Mucosa of descending colon (tissue), 3 donors: ENCODE results near the gene GNAQ. TPM values are rescaled to one million over a fixed set of nuclear protein-coding genes. Genes with fewer than 3 reads are reported as not detected.
A peak's percentile ranks its signal among the peaks of the same experiment; 100 is the strongest.

Experiments
- ATAC-seq: fragments of 200-7000 bp; cut with Tn5 transposase; one replicate; pipeline ENCODE4 v1.9.1; 2020; ENCODE audit warnings: mild to moderate bottlenecking, moderate library complexity
- DNase-seq, 3 donors: peaks; one replicate each; pipeline ENCODE4 v3.0.0-alpha.2; 2020
- H3K36me3 ChIP-seq: fragments of 200-600 bp; one replicate; pipeline ENCODE4 v1.8.0; 2021; ENCODE audit warnings: low read depth, mild to moderate bottlenecking
- H3K4me1 ChIP-seq: fragments of 200-600 bp; one replicate; pipeline ENCODE4 v1.8.0; 2021; ENCODE audit warnings: low read depth, mild to moderate bottlenecking
- H3K4me3 ChIP-seq: fragments of 200-600 bp; one replicate; pipeline ENCODE4 v1.8.0; 2021; ENCODE audit warnings: mild to moderate bottlenecking
- H3K9me3 ChIP-seq: fragments of 200-600 bp; one replicate; pipeline ENCODE4 v1.8.0; 2021; ENCODE audit warnings: mild to moderate bottlenecking
- CTCF ChIP-seq: fragments of 200-600 bp; IDR thresholded peaks from one replicate; pipeline ENCODE4 v1.8.0; 2022; ENCODE audit warnings: antibody characterized with exemption, mild to moderate bottlenecking
- intact Hi-C, 2 donors: fragments of 100-400 bp; cut with DNase I in 1 of 2; cut with micrococcal nuclease in 1 of 2; formaldehyde crosslinking; loops; one replicate each; pipeline versions ENCODE4 v1.11.0 to v1.11.1; 2022; cut with DNase I, micrococcal nuclease
- total RNA-seq, 3 donors: library from RNA; stranded (reverse); fragmentation: NEBNext Ultra II Directional in 2 of 3; extraction: Animal tissue kit (Norgen Biotek cat#: 25700) in 2 of 3; gene quantifications; one replicate each; pipeline versions ENCODE4 v1.2.1 to v1.2.4, GENCODE V29; 2021 to 2023
- donor health status: DM: no; HTN: no; CAD: no; lungs with moderate emphysema.
- donor health status: DM: no; HTN: no; CAD: no.
- donor health status: DM: no; HTN: yes; CAD: no.

GNAQ gene
- total RNA-seq, 3 donors from 2014 or later, result 95.9 to 115 (median 104) TPM

DNA sequence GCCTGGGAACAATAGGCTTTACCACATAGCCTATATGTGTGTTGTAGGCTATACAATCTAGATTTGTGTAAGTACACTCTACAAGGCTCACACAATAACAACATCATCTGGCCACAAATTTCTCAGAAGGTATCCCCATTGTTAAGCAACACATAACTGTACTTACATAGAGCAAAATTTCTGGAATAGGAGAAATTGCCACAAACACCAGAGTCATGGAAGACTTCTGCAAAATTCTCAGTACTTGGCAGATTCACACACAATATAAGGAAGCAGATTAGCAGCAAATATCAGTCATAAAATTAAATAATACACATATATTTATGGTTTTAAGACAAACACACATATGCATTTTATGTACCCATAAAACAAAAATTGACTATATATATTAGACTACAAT, 16.4 kb downstream of the GNAQ start:
- intact Hi-C loops, result no loop called here
- peaks cover 13% of the 10 kb centered on the region for H3K4me1 ChIP-seq
- no peaks in the 10 kb centered on the region for H3K36me3 ChIP-seq
- DNase-seq (no peak), ATAC-seq (no peak)
- no peak overlapping the region for H3K4me3 ChIP-seq
- no peak for TF ChIP-seq CTCF
- no peaks in the 10 kb centered on the region for H3K9me3 ChIP-seq

DNA sequence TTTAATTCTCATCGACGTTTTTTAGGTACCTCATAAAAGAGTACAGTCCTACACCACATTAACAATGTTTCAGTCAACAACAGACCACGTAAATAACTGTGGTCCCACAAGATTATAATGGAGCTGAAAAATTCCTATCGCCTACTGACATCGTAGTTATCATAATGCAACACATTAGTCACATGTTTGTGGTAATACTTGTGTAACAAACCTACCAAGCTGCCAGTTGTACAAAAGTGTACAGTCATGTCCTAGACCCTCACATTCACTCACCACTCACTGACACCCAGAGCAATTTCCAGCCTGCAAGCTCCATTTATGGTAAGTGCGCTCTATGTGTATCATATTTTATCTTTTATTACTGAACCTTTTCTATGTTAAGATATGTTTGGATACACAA, 16.8 kb downstream of the GNAQ start:
- peaks cover 18% of the 10 kb centered on the region for H3K4me1 ChIP-seq
- no peaks in the 10 kb centered on the region for H3K9me3 ChIP-seq
- intact Hi-C loops, result no loop called here
- no peaks in the 10 kb centered on the region for H3K36me3 ChIP-seq
- no peak for ATAC-seq
- H3K4me3 ChIP-seq, result no peak overlapping the region
- no peak for DNase-seq
- no peak for TF ChIP-seq CTCF

- Histone ChIP-seq H3K9me3 (no peaks in the 10 kb centered on the region), H3K4me1 (peaks cover 23% of the 10 kb centered on the region), H3K36me3 (no peaks in the 10 kb centered on the region), H3K4me3 (no peak overlapping the region)
- intact Hi-C loops, result no loop called here
- no peak for TF ChIP-seq CTCF
- DNase-seq (no peak), ATAC-seq (no peak)
Measured at GRCh38 chr9:78013934-78014333, 17.7 kb downstream of the GNAQ start.

- no peaks in the 10 kb centered on the region for H3K36me3 ChIP-seq
- no peaks in the 10 kb centered on the region for H3K9me3 ChIP-seq
- no peak for TF ChIP-seq CTCF
- ATAC-seq, result peak; percentile 85
- H3K4me1 ChIP-seq, result peaks cover 29% of the 10 kb centered on the region
- no peak for DNase-seq
- no peak overlapping the region for H3K4me3 ChIP-seq
- intact Hi-C loops, result no loop called here
Measured at GRCh38 chr9:78011049-78011448, 20.6 kb downstream of the GNAQ start.

DNA sequence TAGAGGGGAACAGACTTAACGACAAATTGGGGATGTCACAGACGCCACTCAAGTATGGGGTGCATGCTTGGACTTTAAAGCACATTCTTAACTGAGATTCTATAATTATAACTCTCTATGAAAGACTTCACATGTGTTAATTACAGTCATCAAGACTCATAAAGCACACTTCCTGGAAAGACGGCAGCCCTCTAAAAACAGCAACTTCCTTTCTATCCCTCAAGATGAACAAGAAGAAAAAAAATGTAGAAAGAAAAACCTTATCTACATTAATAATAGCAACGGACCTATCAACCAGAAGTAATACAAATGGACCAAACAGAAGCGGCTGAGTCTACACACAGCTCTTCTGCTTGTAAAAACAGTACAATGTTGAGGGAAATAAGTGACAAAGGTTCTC, 21.2 kb downstream of the GNAQ start:
- DNase-seq (no peak), ATAC-seq (peak; percentile 61)
- intact Hi-C loops, result no loop called here
- no peak for TF ChIP-seq CTCF
- no peak overlapping the region for H3K4me3 ChIP-seq
- no peaks in the 10 kb centered on the region for H3K9me3 ChIP-seq
- peaks cover 29% of the 10 kb centered on the region for H3K4me1 ChIP-seq
- no peaks in the 10 kb centered on the region for H3K36me3 ChIP-seq

- intact Hi-C loops, result no loop called here
- H3K4me1 ChIP-seq, result peaks cover 35% of the 10 kb centered on the region
- H3K4me3 ChIP-seq, result no peak overlapping the region
- ATAC-seq (peak; percentile 12), DNase-seq (no peak)
- TF ChIP-seq CTCF, result no peak
- H3K36me3 ChIP-seq, result no peaks in the 10 kb centered on the region
- no peaks in the 10 kb centered on the region for H3K9me3 ChIP-seq
Measured at GRCh38 chr9:78009186-78009585, 22.4 kb downstream of the GNAQ start.
